Fibroblast of the aortic adventitia (primary cell): ENCODE measurements around the gene FMNL1. TPM values are rescaled to one million over a fixed set of nuclear protein-coding genes. Genes with fewer than 3 reads are reported as not detected.
"Not testable (repeated sequence)": the region's sequence is repeated elsewhere in the genome, so short reads cannot be mapped to it uniquely, and the experiment has no call there.

ENCODE experiments used
- DNase-seq: peaks from one replicate; pipeline ENCODE4 v3.0.0-alpha.2; 2010; ENCODE audit warnings: low read depth
- H3K4me3 ChIP-seq: 2 replicates; pipeline ENCODE4 v1.5.1; 2011; ENCODE audit warnings: low read depth, mild to moderate bottlenecking, control low read depth, low read length, moderate library complexity
- total RNA-seq: library from RNA; depleted of rRNA; stranded (reverse); fragments of >200 nt; gene quantifications from 2 replicates; pipeline ENCODE4 v1.2.3, GENCODE V29; 2012; ENCODE audit warnings: low replicate concordance
- TF ChIP-seq, protein P1 (sequence below): IDR thresholded peaks from 2 replicates; pipeline ENCODE4 v1.5.1; 2011; ENCODE audit warnings: mild to moderate bottlenecking, low read length, control low read depth, inconsistent platforms; ENCODE audit not compliant: insufficient read depth

FMNL1 gene
- total RNA-seq, 1 donor: 0.81 TPM

DNA sequence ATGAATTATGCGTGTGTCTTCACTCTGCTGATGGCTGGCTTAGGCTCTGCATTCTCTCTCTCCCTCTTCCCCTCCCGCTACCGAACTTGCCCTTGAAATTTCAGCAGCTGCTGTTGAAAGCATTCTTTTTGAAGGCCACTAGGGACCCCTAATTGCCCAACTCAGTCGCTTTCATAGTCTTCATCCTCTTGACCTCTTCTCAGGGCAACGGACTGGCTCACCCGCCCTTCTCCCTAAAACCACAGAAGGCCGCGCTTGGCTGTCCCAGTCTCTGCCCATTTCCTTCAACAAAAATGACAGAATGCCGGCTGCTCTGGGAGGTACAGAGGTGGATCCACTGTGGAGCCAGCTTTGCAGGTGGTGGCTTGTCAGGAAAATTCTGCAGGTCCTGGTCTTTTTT, 21.0 kb upstream of the FMNL1 start:
- DNase-seq: peak; percentile 16

DNA sequence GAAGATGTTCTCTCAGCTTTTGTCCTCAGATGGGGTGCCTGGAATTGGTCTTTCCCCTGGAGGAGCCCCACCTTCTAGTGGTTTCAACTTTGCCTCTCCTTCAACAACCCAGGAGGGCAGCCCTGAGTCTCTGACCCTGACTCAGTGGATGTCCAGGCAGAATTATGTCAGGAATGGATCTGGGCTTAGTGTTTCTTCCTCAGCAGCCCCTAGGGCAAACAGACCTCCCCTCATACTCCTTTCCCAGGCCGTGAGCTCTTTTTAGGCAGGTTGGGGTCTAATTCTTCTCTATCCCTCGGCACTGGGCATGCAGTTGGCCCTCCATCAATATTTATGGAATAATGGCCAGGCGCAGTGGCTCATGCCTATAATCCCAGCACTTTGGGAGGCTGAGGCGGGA, 20.2 kb upstream of the FMNL1 start:
- no peak overlapping the region for H3K4me3 ChIP-seq
- TF ChIP-seq, protein P1, sequence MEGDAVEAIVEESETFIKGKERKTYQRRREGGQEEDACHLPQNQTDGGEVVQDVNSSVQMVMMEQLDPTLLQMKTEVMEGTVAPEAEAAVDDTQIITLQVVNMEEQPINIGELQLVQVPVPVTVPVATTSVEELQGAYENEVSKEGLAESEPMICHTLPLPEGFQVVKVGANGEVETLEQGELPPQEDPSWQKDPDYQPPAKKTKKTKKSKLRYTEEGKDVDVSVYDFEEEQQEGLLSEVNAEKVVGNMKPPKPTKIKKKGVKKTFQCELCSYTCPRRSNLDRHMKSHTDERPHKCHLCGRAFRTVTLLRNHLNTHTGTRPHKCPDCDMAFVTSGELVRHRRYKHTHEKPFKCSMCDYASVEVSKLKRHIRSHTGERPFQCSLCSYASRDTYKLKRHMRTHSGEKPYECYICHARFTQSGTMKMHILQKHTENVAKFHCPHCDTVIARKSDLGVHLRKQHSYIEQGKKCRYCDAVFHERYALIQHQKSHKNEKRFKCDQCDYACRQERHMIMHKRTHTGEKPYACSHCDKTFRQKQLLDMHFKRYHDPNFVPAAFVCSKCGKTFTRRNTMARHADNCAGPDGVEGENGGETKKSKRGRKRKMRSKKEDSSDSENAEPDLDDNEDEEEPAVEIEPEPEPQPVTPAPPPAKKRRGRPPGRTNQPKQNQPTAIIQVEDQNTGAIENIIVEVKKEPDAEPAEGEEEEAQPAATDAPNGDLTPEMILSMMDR: no peak
- DNase-seq: no peak

More for the DNA sequence above, 21.0 kb upstream of the FMNL1 start:
- no peak overlapping the region for H3K4me3 ChIP-seq
- TF ChIP-seq, protein P1: peak; percentile 6

DNA sequence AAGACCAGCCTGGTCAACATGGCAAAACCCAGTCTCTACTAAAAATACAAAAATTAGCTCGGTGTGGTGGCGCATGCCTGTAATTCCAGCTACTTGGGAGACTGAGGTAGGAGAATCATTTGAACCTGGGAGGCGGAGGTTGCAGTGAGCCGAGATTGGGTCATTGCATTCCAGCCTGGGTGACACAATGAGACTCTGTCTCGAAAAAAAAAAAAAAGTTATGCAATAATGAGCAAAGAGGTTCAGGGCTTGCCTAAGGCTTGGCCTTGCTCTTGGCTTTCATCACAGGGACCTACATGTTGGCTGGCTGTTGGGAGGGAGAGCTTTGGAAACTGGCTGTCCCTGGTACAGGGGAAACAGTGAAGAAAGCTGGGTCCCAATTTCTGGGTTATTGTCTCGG, 19.8 kb upstream of the FMNL1 start:
- DNase-seq: peak; percentile 68
- not testable (repeated sequence) for H3K4me3 ChIP-seq

DNA sequence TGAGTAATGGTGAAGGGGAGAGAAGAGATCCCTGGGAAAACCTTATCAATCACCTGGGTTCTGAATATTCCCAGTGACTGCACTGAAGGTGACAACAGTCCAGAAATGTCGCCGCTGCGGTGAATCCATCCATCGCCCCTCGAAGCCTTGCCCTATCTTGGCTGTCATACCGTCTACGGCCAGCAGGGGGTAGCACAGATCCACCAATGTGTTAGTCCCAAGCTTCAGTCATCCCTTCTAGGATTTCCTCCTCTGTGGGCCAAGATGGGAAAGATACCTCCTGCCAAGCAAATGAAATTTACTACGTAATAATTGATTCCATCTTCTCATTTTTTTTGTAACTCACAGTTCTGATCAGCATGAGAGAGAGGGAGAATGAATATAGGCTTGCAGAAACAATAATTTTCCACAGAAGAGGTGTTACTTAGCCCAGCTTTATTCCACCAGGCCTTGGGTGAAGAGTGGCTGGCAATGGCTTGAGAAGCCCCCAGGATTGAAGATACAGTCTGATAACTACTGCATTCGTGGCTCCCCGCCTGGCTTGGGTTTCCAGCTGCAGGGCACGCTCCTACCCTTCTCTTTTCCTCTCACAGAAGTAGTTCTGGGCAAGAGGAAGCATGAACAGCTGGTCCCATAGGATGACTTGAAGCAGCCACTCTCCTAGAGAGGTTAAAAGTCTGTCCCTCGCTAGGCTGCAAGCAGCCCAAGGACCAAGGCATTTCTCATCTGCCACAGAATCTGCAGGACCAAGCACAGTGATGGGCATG, 2.6 kb upstream of the FMNL1 start:
- peak overlapping the region; percentile 25 for H3K4me3 ChIP-seq
- DNase-seq: peak; percentile 90
- TF ChIP-seq, protein P1: peak; percentile 92

DNA sequence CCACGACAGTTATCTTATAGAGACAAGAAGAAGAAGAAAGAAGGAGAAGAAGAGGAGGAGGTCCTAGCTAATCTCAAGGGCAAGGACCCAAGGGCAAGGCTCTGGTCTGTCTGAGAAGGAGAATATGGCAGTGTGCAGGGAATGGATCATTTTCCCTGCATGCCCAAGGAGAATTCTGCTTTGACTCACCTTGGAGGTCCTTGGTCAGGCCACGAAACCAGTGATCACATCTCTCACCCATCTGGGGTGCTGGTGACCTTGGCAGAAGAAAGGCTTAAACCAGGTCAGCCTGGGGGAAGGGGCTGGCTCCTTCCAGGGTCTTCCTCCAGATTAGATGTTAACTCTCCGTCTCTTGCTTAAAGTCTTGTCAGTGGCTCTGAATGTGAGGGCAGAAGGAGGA, 1.6 kb upstream of the FMNL1 start:
- no peak for DNase-seq
- TF ChIP-seq, protein P1: no peak
- H3K4me3 ChIP-seq: no peak overlapping the region

DNA sequence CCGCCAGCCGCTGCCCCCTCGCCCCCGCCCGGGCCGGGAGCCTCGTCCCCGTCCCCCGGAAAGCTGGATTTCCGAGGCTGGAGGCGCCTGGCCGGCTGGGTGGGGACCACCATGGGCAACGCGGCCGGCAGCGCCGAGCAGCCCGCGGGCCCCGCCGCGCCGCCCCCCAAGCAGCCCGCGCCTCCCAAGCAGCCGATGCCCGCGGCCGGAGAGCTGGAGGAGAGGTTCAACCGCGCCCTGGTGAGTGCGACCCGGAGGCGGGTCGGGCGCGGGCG, 266 bp downstream of the FMNL1 start:
- no peak for DNase-seq
- TF ChIP-seq, protein P1: no peak
- H3K4me3 ChIP-seq: peak overlapping the region; percentile 61

DNA sequence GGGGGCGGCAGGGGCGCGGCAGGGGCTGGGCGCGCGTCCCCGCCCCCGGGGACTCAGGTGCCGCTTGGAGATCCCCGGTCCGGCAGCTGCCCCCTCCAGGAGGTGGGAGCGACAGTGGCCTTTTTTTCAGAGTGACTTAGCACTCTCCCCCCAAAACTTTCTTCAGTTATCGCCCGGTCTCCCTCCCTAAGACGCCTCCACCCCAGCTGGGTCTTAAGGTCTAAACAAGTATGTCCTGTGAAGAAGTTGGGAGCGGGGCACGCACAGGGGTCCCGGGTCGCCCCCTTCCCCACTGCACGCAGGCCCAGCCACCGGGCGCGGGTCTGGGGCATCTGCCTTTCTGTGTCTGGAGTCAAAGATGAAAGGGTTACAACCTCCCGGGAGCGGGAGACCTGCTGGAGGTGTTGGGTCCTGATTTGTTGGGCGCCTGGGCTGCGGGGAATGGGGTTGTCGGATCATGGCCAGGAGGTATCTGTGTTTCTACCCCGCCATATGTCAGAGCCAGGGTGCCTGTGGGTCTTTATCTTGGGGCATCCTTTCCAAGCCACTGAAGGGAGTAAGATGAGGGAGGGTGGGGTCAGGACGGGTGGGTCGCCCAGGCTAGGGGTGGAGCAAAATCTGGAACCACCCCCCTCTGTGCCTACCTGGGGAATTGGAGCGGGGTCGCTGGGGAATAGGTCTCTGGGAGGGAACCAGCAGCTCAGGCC, 757 bp downstream of the FMNL1 start:
- TF ChIP-seq, protein P1: no peak
- H3K4me3 ChIP-seq: peak overlapping the region; percentile 61
- no peak for DNase-seq
